NCI-H187 (cell line): ENCODE data around the gene ARG2.

ENCODE experiments used
- DNase-seq, 2 experiments: peaks; one replicate each; lab custom pipeline; 2025; lab: John Stamatoyannopoulos, UW

ARG2 gene

GRCh38 chr14:67638642-67639041 lies 18.9 kb downstream of the ARG2 start:
- DNase-seq = no peak

DNA sequence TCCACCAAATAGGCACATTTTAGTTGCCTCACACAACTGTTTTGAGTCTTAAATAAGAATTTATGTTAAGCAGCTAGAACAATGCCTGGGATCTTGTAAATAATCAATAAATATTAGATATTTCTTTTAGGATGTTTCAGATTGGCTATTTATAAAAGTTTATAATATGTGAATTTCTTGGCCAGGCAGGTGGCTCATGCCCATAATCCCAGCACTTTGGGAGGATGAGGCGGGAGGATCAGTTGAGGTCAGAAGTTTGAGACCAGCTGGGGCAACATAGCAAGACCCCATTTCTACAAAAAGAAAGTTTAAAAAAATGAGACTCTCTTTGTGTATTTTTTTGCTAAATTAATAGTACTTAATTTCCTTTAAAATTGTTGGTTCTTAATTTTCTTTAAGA lies 21.8 kb downstream of the ARG2 start:
- no peak for DNase-seq

- DNase-seq = no peak
Observed at GRCh38 chr14:67641902-67642749, 22.4 kb downstream of the ARG2 start.

DNA sequence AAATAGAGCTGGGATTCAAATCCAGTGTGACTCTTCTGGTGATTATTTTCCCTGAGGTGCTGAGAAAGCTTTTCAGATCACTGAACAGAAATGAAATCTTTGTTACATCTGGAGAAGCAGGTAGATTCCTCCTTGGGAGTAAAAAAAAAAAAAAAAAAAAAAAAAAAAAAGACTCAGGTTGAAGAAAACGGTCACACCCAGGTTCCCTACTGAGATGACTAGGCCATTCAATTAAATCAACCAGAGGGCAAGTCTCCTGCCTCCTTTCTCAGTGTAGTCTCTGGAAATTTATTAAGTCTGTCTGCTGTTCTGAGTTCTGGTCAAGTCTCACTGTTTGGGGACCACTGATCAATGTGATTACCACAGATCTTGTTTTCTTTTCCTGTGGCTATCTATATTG lies 24.0 kb downstream of the ARG2 start:
- DNase-seq = no peak

DNA sequence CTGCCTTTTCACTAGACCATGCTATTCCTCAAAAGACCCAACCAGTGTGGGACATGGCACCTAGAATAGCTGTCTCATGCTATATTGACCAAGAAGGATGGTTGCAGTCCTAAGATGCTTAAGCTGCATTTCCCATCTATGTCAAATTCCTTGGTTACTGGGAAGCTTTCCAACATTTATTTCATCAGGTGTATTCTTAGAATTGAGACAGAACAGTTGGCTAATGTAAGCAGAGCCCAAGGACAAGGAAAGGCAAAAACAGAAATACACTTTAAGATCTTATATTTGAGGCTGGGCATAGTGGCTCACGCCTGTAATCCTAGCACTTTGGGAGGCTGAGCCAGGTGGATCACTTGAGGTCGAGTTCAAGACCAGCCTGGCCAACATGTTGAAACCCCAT lies 24.7 kb downstream of the ARG2 start:
- no peak for DNase-seq

DNA sequence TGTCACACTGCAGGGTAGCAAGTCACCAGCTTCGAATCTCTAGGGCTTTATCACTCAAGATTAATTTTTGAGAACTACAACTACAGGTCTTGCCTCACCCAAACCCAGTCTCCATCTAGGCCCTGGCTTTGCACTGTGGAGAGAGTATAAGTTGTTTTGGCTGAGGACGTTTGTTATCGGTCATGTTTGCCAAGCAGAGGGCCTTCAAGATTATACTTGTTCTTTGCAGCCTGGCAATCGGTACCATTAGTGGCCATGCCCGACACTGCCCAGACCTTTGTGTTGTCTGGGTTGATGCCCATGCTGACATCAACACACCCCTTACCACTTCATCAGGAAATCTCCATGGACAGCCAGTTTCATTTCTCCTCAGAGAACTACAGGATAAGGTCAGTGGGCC lies 25.7 kb downstream of the ARG2 start:
- DNase-seq = no peak

GRCh38 chr14:67646131-67646530 lies 26.4 kb downstream of the ARG2 start:
- no peak for DNase-seq

- no peak for DNase-seq
Observed at GRCh38 chr14:67650151-67650550, 30.4 kb downstream of the ARG2 start.

DNA sequence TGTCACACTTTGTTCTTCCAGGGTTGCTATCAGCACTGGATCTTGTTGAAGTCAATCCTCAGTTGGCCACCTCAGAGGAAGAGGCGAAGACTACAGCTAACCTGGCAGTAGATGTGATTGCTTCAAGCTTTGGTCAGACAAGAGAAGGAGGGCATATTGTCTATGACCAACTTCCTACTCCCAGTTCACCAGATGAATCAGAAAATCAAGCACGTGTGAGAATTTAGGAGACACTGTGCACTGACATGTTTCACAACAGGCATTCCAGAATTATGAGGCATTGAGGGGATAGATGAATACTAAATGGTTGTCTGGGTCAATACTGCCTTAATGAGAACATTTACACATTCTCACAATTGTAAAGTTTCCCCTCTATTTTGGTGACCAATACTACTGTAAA lies 31.0 kb downstream of the ARG2 start:
- DNase-seq = no peak

DNA sequence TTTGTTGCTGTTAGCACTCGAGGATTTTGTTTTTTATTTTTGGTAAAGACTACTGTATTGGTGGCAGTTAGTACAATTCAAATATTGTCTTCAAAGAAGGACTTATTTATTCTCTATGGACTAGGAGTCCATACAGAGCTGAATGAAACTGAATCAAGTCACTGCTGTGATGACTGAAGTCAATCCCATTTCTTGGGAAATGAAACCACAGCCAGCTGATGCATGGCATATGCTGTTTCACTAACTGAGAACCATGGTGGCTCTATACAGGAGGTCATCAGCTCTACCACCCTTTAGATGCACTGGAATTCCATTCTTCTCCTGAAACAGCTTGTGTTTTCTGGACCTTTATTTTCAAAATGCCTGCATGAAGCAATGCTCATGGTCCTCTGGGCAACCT lies 32.5 kb downstream of the ARG2 start:
- DNase-seq = no peak

DNA sequence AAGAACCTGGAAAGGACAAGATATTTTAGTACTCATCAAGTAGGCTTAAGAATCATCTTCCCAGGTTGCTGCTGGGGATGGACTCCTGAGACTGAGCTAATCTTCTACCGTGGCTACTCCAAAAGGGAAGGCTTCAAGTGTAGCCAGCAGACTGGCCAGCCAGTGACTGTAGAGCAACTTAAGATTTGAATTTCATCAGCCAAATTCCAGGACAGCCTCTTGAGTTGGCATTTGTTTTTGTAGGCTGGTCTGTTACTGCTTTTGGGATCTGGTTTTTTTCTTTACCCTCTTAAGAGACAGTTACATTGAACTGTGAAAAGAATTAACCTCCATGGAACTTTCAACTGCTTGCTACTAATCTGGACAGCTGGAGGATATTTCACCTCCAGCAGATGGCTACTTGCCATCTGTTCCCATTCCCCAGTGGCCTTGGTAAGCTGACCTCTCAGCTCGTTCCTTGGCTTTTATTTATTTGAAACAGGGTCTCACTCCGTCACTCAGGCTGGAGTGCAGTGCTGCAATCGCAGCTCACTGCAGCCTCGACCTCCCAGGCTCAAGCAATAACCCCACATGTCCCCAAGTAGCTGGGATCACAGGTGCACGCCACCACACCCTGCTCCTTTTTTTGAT lies 34.0 kb downstream of the ARG2 start:
- DNase-seq = no peak

- DNase-seq = no peak
Observed at GRCh38 chr14:67663633-67664032, 43.9 kb downstream of the ARG2 start.

- DNase-seq = no peak
Observed at GRCh38 chr14:67665868-67666267, 46.1 kb downstream of the ARG2 start.

DNA sequence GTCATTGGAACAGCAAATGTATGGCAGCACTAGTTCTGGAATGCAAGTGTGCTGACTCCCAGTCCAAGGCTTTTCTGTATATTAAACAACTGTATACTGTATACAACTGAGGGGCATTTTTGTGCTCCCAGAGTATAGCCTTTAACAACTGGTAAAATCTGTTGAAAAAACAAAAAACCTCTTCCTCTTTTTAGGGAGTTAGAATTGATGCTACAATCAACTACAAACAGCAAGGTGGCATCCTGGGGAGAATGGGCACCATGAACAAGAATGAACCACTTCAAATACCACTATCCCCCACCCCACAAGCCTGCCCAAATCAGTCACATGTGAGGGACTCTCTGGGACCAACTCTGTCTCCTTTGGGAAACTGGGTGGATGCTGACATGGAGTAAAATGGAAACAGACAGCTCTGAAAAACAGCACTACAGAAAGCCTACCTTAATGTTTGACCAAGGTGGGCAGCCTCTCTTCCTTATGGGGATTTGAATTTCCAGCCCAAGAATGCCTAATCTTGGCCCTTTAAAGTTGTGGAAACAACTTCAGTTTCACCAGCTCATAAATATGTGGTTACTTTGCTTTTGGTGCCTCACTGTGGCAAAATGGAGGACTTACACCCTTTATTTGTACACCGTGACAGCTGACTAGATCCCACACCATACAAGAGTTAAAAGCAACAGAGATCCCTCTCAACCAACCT lies 47.2 kb downstream of the ARG2 start:
- no peak for DNase-seq

GRCh38 chr14:67668559-67668958 lies 48.8 kb downstream of the ARG2 start:
- DNase-seq = no peak

GRCh38 chr14:67673451-67673850 lies 53.7 kb downstream of the ARG2 start:
- no peak for DNase-seq

DNA sequence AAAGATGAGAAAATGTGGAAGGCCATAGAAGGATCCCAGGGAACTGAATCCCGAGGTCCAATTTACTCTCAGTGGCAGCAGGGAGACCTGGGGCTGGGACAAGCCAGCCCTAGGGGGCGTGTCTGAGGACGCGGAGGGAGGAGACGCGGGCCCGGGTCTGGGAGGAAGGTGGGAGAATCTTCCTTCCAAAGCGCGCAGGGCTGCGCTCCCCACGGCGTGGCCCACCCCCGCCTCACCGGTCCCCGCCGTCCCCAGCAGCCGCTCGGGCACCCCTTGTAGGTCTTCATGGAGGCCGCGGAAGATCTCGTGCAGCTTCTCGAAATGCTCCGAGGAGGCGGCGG lies 54.4 kb downstream of the ARG2 start:
- DNase-seq = peak; percentile 46 to 61

DNA sequence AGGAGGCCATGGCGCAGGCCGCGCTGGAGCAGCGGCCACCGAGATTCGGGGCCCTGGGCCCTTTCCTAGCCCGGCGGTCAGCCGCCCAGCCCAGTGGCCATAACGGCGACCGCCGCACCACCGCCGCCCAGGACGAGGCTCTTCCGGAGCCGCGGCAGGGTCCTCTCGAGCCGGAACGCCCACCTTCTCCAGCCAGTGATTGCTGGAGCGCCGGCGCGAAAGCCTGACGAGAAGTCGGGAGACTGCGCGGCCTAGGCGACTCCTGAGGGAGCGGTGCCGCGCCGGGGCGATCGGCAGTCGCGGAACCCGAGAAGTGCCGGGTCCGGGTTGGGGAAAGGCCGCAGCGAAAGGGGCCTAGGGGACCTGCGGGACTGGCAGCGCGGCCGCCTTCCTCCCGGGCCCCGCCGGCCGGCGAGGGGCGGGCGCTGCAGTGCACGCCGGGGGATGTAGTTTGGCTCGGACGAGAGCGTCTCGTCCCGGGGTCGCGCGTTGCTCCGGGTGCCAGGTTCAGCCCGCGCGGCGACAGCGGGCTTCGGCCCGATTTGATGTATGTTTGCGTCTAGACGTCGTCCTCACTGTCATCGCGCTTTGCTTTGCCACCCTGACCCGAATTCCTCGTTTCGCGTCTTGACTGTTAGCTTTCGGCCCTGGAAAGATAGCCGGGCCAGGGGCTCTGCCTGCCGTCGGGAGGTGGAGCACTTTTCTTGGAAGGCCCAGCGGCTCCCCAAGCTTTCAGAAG lies 54.9 kb downstream of the ARG2 start, which contains the start of gene VTI1B:
Gene VTI1B, minus strand, starts transcription at position 153 of the 739 bp plus-strand sequence. Its CDS starts 143 bp downstream, at position 10.
- peak; percentile 65 to 94 for DNase-seq

- no peak for DNase-seq
Observed at GRCh38 chr14:67675219-67675582, 55.5 kb downstream of the ARG2 start.

- no peak for DNase-seq
Observed at GRCh38 chr14:67679006-67679405, 59.3 kb downstream of the ARG2 start.

- DNase-seq = no peak
Observed at GRCh38 chr14:67680121-67680602, 60.4 kb downstream of the ARG2 start.

GRCh38 chr14:67680941-67681340 lies 61.2 kb downstream of the ARG2 start:
- no peak for DNase-seq
